Common myeloid progenitor, CD34-positive (primary cell): ENCODE measurements around the gene B4GALNT1.
"Not testable (repeated sequence)": the region's sequence is repeated elsewhere in the genome, so short reads cannot be mapped to it uniquely, and the experiment has no call there.

ENCODE experiments used
- CTCF ChIA-PET: fragments of 350-600 bp; sonication (Branson Sonifier 250); formaldehyde crosslinking; loops from one replicate; lab custom pipeline; 2021; ENCODE audit warnings: antibody characterized with exemption; lab: Charles Lee
- POLR2A ChIA-PET: fragments of 350-600 bp; sonication (Branson Sonifier 250); formaldehyde crosslinking; loops from one replicate; lab custom pipeline; 2021; ENCODE audit warnings: antibody characterized with exemption; lab: Charles Lee
- DNase-seq, 3 donors: peaks; one replicate each; pipeline versions ENCODE4 v3.0.0 to v3.0.0-alpha.2; 2013
- H3K27ac ChIP-seq, 2 experiments: 1 replicate in 1 of 2; 2 replicates in 1 of 2; pipeline ENCODE4 v1.7.0; 2013; ENCODE audit warnings: inconsistent platforms in 2 of 2, low read length in 2 of 2, mild to moderate bottlenecking in 2 of 2, low read depth in 1 of 2, moderate library complexity in 1 of 2; ENCODE audit not compliant: severe bottlenecking in 2 of 2, insufficient read depth in 1 of 2, poor library complexity in 1 of 2
- H3K27me3 ChIP-seq, 5 experiments: replicated peaks in 2 of 5; 1 replicate in 3 of 5; 2 replicates in 2 of 5; pipeline versions ENCODE4 v1.6.1 to v1.7.0; 2013; ENCODE audit warnings: low read length in 4 of 5, mild to moderate bottlenecking in 2 of 5, moderate library complexity in 2 of 5, inconsistent platforms in 1 of 5; ENCODE audit not compliant: insufficient read depth in 5 of 5, control insufficient read depth in 4 of 5
- H3K36me3 ChIP-seq, 4 experiments: 1 replicate in 2 of 4; 2 replicates in 2 of 4; pipeline versions ENCODE4 v1.6.1 to v1.7.0; 2013; ENCODE audit warnings: low read length in 3 of 4, control low read depth in 1 of 4, mild to moderate bottlenecking in 1 of 4; ENCODE audit not compliant: control insufficient read depth in 4 of 4, insufficient read depth in 4 of 4
- H3K4me1 ChIP-seq, 4 experiments: 1 replicate in 3 of 4; 2 replicates in 1 of 4; pipeline versions ENCODE4 v1.6.1 to v1.7.1; 2013; ENCODE audit warnings: low read length in 3 of 4, mild to moderate bottlenecking in 3 of 4, control low read depth in 1 of 4, inconsistent platforms in 1 of 4, moderate library complexity in 1 of 4; ENCODE audit not compliant: control insufficient read depth in 4 of 4, insufficient read depth in 4 of 4; ENCODE audit errors: control extremely low read depth in 1 of 4
- H3K4me3 ChIP-seq, 7 experiments: 1 replicate in 4 of 7; 2 replicates in 3 of 7; pipeline versions ENCODE4 v1.5.1 to v1.7.0; 2013; ENCODE audit warnings: mild to moderate bottlenecking in 7 of 7, low read length in 6 of 7, moderate library complexity in 6 of 7, inconsistent platforms in 2 of 7, low read depth in 2 of 7, control low read depth in 1 of 7; ENCODE audit not compliant: insufficient read depth in 4 of 7, control insufficient read depth in 1 of 7; ENCODE audit errors: extremely low read depth in 1 of 7
- H3K9me3 ChIP-seq, 5 experiments: 1 replicate in 4 of 5; 2 replicates in 1 of 5; pipeline versions ENCODE4 v1.6.1 to v1.7.1; 2013; ENCODE audit warnings: low read length in 4 of 5, mild to moderate bottlenecking in 2 of 5, inconsistent platforms in 1 of 5, low read depth in 1 of 5, moderate library complexity in 1 of 5; ENCODE audit not compliant: control insufficient read depth in 4 of 5, insufficient read depth in 2 of 5; ENCODE audit errors: control extremely low read depth in 1 of 5
- WGBS: methylation state at CpG from one replicate; pipeline ENCODE4 v1.1.5; 2013; ENCODE audit not compliant: insufficient coverage; 5-methylcytosine and 5-hydroxymethylcytosine counted together

Gene B4GALNT1

GRCh38 chr12:57666897-57667296, 33.9 kb upstream of the B4GALNT1 start:
- 83% methylated on average over 5 of the region's 5 CpGs for WGBS
- no peak for DNase-seq
- H3K36me3 ChIP-seq: no peaks in the 10 kb centered on the region
- H3K27me3 ChIP-seq: no peaks in the 10 kb centered on the region
- no peaks in the 10 kb centered on the region for H3K4me1 ChIP-seq
- no peak overlapping the region for H3K4me3 ChIP-seq
- POLR2A ChIA-PET: no interaction called here
- H3K27ac ChIP-seq: no peak overlapping the region
- CTCF ChIA-PET: no interaction called here
- H3K9me3 ChIP-seq: no peaks in the 10 kb centered on the region

DNA sequence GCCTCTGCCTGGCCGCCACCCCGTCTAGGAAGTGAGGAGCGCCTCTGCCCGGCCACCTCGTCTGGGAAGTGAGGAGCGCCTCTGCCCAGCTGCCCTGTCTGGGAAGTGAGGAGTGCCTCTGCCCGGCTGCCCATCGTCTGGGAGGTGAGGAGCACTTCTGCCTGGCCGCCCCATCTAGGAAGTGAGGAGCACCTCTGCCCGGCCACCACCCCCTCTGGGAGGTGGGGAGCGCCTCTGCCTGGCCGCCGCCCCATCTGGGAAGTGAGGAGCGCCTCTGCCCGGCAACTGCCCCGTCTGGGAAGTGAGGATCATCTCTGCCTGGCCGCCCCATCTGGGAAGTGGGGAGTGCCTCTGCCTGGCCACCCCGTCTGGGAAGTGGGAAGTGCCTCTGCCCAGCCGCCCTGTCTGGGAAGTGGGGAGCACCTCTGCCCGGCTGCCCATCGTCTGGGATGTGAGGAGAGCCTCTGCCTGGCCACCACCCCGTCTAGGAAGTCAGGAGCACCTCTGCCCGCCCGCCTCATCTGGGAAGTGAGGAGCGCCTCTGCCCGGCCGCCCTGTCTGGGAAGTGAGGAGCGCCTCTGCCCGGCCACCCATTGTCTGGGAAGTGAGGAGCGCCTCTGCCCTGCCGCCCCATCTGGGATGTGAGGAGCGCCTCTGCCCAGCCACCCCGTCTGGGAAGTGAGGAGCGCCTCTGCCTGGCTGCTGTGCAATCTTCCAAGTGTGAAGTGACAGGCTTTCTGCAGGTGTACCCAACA, 32.2 kb upstream of the B4GALNT1 start:
- POLR2A ChIA-PET, CTCF ChIA-PET: not testable (repeated sequence)
- WGBS: 93% methylated on average over 27 of the region's 34 CpGs

GRCh38 chr12:57661376-57661775, 28.4 kb upstream of the B4GALNT1 start:
- CTCF ChIA-PET: no interaction called here
- POLR2A ChIA-PET: no interaction called here

More for the DNA sequence above, 32.2 kb upstream of the B4GALNT1 start:
- H3K27me3 ChIP-seq, H3K4me3 ChIP-seq, H3K9me3 ChIP-seq, H3K4me1 ChIP-seq, H3K27ac ChIP-seq, DNase-seq, H3K36me3 ChIP-seq: not testable (repeated sequence)

GRCh38 chr12:57658890-57659289, 25.9 kb upstream of the B4GALNT1 start:
- Histone ChIP-seq H3K4me3 (no peak overlapping the region), H3K36me3 (no peaks in the 10 kb centered on the region), H3K9me3 (peaks cover 0 to 5% (median 0%) of the 10 kb centered on the region in 5 experiments), H3K27me3 (no peaks in the 10 kb centered on the region), H3K27ac (no peak overlapping the region), H3K4me1 (no peaks in the 10 kb centered on the region)
- ChIA-PET POLR2A (interaction anchor here (0.6 kb wide), 1 partner anchor 408 kb away, joined by 4 read pairs; the partner anchor contains the start of gene STAC3), CTCF (interaction anchor here (0.8 to 1.5 kb wide), 2 partner anchors 21 to 61 kb away, joined by 3 read pairs; no protein-coding TSS in a partner anchor)
- 100% methylated on average over 1 of the region's 3 CpGs for WGBS
- DNase-seq: no peak

More at GRCh38 chr12:57661376-57661775, 28.4 kb upstream of the B4GALNT1 start:
- no peaks in the 10 kb centered on the region for H3K36me3 ChIP-seq
- H3K4me3 ChIP-seq: no peak overlapping the region
- DNase-seq: no peak
- H3K27ac ChIP-seq: no peak overlapping the region
- H3K4me1 ChIP-seq: no peaks in the 10 kb centered on the region
- peaks cover 0 to 2% (median 0%) of the 10 kb centered on the region in 5 experiments for H3K9me3 ChIP-seq
- WGBS: 84% methylated on average over 2 of the region's 4 CpGs
- no peaks in the 10 kb centered on the region for H3K27me3 ChIP-seq

DNA sequence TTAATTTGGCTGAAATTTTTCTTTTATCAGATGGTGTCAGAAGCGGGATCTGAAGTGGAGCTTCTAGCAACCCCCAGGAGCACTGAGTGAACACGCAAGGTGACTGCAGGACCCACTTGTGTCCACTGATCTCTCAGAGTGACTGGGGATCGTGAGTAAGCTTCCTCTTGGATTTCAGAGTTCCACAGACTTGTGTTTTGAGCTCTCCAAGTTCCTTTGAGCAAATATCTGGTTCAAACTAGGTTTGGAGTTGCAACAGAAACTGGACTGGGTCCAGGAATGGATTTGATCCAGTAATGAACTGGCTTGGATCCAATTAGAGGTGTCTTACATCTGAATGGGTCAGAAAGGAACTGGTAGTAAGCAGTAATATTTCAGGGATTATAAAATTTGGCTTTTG, 24.7 kb upstream of the B4GALNT1 start:
- H3K4me3 ChIP-seq: no peak overlapping the region
- H3K4me1 ChIP-seq: no peaks in the 10 kb centered on the region
- CTCF ChIA-PET: interaction anchor here (1.6 kb wide), 1 partner anchor 73 kb away, joined by 6 read pairs; no protein-coding TSS in a partner anchor
- H3K9me3 ChIP-seq: peaks cover 0 to 6% (median 1%) of the 10 kb centered on the region in 5 experiments
- H3K36me3 ChIP-seq: no peaks in the 10 kb centered on the region
- H3K27me3 ChIP-seq: no peaks in the 10 kb centered on the region
- DNase-seq: no peak
- 95% methylated on average over 3 of the region's 3 CpGs for WGBS
- no peak overlapping the region for H3K27ac ChIP-seq
- POLR2A ChIA-PET: interaction anchor here (0.6 to 1.6 kb wide), 2 partner anchors 30 to 131 kb away, joined by 5 to 6 read pairs; no protein-coding TSS in a partner anchor

DNA sequence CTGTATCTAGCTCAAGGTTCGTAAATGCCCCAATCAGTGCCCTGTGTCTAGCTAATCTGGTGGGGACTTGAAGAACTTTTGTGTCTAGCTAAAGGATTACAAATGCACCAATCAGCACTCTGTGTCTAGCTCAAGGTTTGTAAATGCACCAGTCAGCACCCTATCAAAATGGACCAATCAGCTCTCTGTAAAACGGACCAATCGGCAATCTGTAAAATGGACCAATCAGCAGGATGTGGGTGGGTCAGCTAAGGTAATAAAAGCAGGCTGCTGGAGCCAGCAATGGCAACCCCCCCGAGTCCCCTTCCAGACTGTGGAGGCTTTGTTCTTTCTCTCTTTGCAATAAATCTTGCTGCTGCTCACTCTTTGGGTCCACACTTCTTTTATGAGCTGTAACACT, 23.4 kb upstream of the B4GALNT1 start:
- H3K36me3 ChIP-seq, H3K4me3 ChIP-seq, H3K9me3 ChIP-seq, H3K27ac ChIP-seq, DNase-seq, H3K4me1 ChIP-seq, H3K27me3 ChIP-seq: not testable (repeated sequence)
- WGBS: 100% methylated on average over 3 of the region's 4 CpGs
- CTCF ChIA-PET: interaction anchor here (1.0 to 1.6 kb wide), 6 partner anchors 18 to 81 kb away, joined by 3 to 6 read pairs (median 3); partner anchors contain the start of gene B4GALNT1
- POLR2A ChIA-PET: interaction anchor here (1.6 kb wide), 1 partner anchor 29 kb away, joined by 5 read pairs; no protein-coding TSS in a partner anchor
